Pancreas (tissue), 10 donors: Measurements from ENCODE around the gene TEX264. TPM values are rescaled to one million over a fixed set of nuclear protein-coding genes. Genes with fewer than 3 reads are reported as not detected.
"Not testable (repeated sequence)": the region's sequence is repeated elsewhere in the genome, so short reads cannot be mapped to it uniquely, and the experiment has no call there.

ENCODE experiments used
- ATAC-seq, 4 donors: fragments of 200-7000 bp; cut with Tn5 transposase; one replicate each; pipeline versions ENCODE4 v1.8.0 to v1.9.1; 2020; ENCODE audit warnings: mild to moderate bottlenecking in 4 of 4, moderate library complexity in 4 of 4
- DNase-seq, 6 donors: peaks; one replicate each; pipeline ENCODE4 v3.0.0-alpha.2; 2020
- FAIRE-seq: peaks from 2 replicates; lab custom pipeline; 2012; peaks lifted over from hg19 to GRCh38; lab: Jason Lieb, UNC
- H3K27ac ChIP-seq, 4 donors: fragments of 200-600 bp; sonication (generic); 1 replicate in 3 of 4; 2 replicates in 1 of 4; pipeline versions ENCODE4 v1.5.0 to v1.8.0; 2020
- H3K27me3 ChIP-seq, 4 donors: fragments of 200-600 bp; one replicate each; pipeline ENCODE4 v1.8.0; 2021
- H3K36me3 ChIP-seq, 3 donors: fragments of 200-600 bp; sonication (generic) in 1 of 3; one replicate each; pipeline versions ENCODE4 v1.5.0 to v1.8.0; 2020 to 2021
- H3K4me1 ChIP-seq, 3 donors: fragments of 200-600 bp; one replicate each; pipeline ENCODE4 v1.8.0; 2021
- H3K4me3 ChIP-seq, 4 donors: fragments of 200-600 bp; sonication (generic) in 2 of 4; one replicate each; pipeline versions ENCODE4 v1.5.0 to v1.8.0; 2020 to 2021
- H3K9me3 ChIP-seq, 4 donors: fragments of 200-600 bp; one replicate each; pipeline ENCODE4 v1.8.0; 2021
- WGBS, 2 donors: extraction: QIAGEN DNeasy Blood & Tissue Kit; methylation state at CpG; one replicate each; pipeline ENCODE4 v1.1.7; 2013; 5-methylcytosine and 5-hydroxymethylcytosine counted together
- intact Hi-C, 3 donors: fragments of 100-400 bp; cut with DNase I; formaldehyde crosslinking; loops; one replicate each; pipeline versions ENCODE4 v1.11.1 to v1.14.2; 2022
- polyA plus RNA-seq, 2 donors: library from polyadenylated mRNA; stranded (reverse); fragments of 200-250 nt; gene quantifications; one replicate each; pipeline ENCODE4 v1.2.3, GENCODE V29; 2013
- total RNA-seq, 6 donors: library from RNA; stranded (reverse); fragmentation: NEBNext Ultra II Directional in 4 of 6; extraction: Animal tissue kit (Norgen Biotek cat#: 25700) in 4 of 6; gene quantifications; one replicate each; pipeline versions ENCODE4 v1.2.1 to v1.2.4, GENCODE V29; 2021 to 2023
- TF ChIP-seq, protein P1 (sequence below), 4 donors: fragments of 200-600 bp; sonication (generic) in 3 of 4; IDR thresholded peaks; one replicate each; pipeline versions ENCODE4 v1.5.0 to v1.8.0; 2021; ENCODE audit warnings: antibody characterized with exemption in 4 of 4
- donor health status: healthy with polysubstance abuse.
- donor health status: DM: no; HTN: no; CAD: no; lungs with moderate emphysema.
- donor health status: DM: no; HTN: no; CAD: no.
- donor health status: control.
- donor health status: control.
- donor health status: Bipolar disorder and iron deficiency.
- donor health status: DM: yes; HTN: yes; CAD: no.
- donor health status: DM: no; HTN: no; CAD: no.
- donor health status: DM: no; HTN: no; CAD: no.
- donor health status: DM: yes; HTN: yes; CAD: no.

The TEX264 gene
- total and polyA plus RNA-seq, 8 donors = 20.9 to 59.3 (median 25.5) TPM

DNA sequence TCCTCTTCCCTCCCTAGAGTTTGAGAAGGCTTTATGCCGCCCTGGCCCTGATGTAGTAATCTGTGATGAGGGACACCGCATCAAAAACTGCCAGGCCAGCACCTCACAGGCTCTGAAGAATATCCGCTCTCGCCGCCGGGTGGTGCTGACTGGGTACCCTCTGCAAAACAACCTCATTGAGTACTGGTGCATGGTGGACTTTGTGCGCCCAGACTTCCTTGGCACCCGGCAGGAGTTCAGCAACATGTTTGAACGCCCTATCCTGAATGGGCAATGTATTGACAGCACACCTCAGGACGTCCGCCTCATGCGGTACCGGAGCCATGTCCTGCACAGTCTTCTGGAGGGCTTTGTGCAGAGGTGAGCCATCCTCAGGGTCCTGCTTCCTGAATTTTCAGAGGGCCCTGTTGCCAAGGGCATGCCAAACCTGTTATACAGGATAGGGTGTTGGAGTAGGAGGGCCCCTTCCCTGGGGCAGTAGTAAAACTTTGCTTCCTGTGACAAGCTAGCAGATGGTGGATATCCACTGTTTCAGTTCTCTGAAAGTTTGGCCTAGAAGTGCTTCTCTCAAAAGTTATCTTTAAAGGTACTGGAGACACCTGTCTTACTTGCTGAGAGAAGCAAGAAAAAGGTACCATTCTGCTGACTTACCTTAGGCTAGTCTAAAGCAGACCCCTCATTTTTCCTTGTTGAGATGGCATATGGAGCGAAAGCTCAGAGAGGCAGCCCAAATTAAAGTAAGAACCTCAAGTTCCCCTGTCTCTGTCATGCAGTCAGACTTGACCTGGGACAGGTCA, 33.7 kb upstream of the TEX264 start:
- 95% methylated on average over 14 of the region's 14 CpGs for WGBS, 2 donors
- Histone ChIP-seq H3K27me3 (no peaks in the 10 kb centered on the region), H3K4me1 (no peaks in the 10 kb centered on the region), H3K4me3 (no peak overlapping the region), H3K9me3 (no peaks in the 10 kb centered on the region), H3K27ac (no peak overlapping the region), H3K36me3 (peaks cover 0 to 44% (median 16%) of the 10 kb centered on the region in 3 donors)
- FAIRE-seq (no peak), DNase-seq (no peak), ATAC-seq (no peak)
- TF ChIP-seq, protein P1, sequence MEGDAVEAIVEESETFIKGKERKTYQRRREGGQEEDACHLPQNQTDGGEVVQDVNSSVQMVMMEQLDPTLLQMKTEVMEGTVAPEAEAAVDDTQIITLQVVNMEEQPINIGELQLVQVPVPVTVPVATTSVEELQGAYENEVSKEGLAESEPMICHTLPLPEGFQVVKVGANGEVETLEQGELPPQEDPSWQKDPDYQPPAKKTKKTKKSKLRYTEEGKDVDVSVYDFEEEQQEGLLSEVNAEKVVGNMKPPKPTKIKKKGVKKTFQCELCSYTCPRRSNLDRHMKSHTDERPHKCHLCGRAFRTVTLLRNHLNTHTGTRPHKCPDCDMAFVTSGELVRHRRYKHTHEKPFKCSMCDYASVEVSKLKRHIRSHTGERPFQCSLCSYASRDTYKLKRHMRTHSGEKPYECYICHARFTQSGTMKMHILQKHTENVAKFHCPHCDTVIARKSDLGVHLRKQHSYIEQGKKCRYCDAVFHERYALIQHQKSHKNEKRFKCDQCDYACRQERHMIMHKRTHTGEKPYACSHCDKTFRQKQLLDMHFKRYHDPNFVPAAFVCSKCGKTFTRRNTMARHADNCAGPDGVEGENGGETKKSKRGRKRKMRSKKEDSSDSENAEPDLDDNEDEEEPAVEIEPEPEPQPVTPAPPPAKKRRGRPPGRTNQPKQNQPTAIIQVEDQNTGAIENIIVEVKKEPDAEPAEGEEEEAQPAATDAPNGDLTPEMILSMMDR (IDR thresholded peaks at IDR 0.05) = no peak
- intact Hi-C loops = no loop called here

DNA sequence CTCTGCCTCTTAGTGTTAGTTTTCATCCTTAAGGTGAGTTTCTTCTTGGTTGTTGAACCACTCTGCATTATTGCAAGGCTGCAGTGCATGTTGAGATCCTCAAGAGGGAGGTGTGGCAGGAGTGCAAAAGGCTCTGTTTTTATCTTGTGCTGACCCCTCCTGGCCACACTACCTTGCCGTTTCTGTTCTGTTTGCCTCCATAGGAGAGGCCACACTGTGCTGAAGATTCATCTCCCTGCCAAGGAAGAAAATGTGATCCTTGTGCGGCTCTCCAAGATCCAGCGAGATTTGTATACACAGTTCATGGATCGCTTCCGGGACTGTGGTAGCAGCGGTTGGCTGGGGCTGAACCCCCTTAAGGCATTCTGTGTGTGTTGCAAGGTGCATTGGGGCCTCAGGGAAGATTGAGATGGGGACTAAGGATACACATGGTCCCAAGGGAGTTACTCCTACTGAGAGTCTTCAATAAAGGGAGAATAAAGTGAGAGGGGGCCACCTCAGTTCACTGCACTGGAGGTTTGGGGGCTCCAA, 33.0 kb upstream of the TEX264 start:
- Histone ChIP-seq H3K36me3 (peaks cover 0 to 48% (median 16%) of the 10 kb centered on the region in 3 donors), H3K4me1 (no peaks in the 10 kb centered on the region), H3K27ac (no peak overlapping the region), H3K9me3 (no peaks in the 10 kb centered on the region), H3K4me3 (no peak overlapping the region), H3K27me3 (no peaks in the 10 kb centered on the region)
- DNase-seq (no peak), ATAC-seq (peak in 3 of 4 donors; percentile 78 to 80 (median 79)), FAIRE-seq (no peak)
- TF ChIP-seq, protein P1 (IDR thresholded peaks at IDR 0.05) = peak in 2 of 4 donors; percentile 24 to 27
- intact Hi-C loops = no loop called here
- WGBS, 2 donors = 80 to 82% methylated on average over 6 of the region's 6 CpGs

DNA sequence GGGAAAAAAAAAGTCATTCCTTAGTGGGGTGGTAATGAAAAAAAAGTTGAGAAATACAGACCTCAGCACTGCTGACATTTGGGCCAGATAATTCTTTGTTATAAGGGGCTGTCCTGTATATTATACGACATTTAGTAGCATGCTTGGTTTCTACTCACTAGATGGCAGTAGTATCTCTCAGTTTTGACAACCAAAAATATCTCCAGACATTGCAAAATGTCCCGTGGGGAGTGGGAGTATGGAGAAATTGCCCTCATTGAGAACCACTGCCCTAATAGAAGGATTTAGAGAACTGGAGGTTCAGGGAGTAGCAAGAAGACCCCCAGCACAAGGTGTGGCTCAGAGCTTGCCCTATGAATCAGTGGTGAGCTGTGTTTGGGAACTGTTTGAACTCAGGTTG, 28.6 kb upstream of the TEX264 start:
- Histone ChIP-seq H3K9me3 (no peaks in the 10 kb centered on the region), H3K4me1 (no peaks in the 10 kb centered on the region), H3K27me3 (no peaks in the 10 kb centered on the region), H3K4me3 (no peak overlapping the region), H3K36me3 (peaks cover 3 to 62% (median 28%) of the 10 kb centered on the region in 3 donors), H3K27ac (no peak overlapping the region)
- TF ChIP-seq, protein P1 (IDR thresholded peaks at IDR 0.05) = no peak
- DNase-seq = no peak
- ATAC-seq = no peak
- WGBS, 2 donors = 41 to 43% methylated on average over 2 of the region's 2 CpGs
- intact Hi-C loops = no loop called here
- no peak for FAIRE-seq

DNA sequence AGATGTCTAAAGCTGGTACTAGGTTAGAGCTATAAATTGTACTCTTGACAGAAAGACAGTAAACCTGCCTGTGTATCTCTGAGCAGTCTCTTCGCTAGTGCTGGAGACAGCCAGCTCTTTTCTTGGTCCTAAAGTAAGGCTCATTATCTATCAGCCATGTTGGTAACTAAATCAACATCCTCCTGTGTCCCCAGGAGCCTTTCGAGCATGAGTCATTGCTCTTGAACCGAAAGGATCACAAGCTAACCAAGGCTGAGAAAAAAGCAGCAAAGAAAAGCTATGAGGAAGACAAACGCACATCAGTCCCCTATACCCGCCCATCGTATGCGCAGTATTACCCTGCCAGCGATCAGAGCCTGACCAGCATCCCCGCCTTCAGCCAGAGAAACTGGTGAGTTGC, 25.0 kb upstream of the TEX264 start:
- Histone ChIP-seq H3K4me3 (no peak overlapping the region), H3K27ac (no peak overlapping the region), H3K9me3 (no peaks in the 10 kb centered on the region), H3K27me3 (no peaks in the 10 kb centered on the region), H3K4me1 (no peaks in the 10 kb centered on the region), H3K36me3 (peaks cover 3 to 70% (median 31%) of the 10 kb centered on the region in 3 donors)
- intact Hi-C loops = no loop called here
- WGBS, 2 donors = 96 to 97% methylated on average over 9 of the region's 9 CpGs
- FAIRE-seq (no peak), DNase-seq (no peak), ATAC-seq (no peak)
- TF ChIP-seq, protein P1 (IDR thresholded peaks at IDR 0.05) = no peak

DNA sequence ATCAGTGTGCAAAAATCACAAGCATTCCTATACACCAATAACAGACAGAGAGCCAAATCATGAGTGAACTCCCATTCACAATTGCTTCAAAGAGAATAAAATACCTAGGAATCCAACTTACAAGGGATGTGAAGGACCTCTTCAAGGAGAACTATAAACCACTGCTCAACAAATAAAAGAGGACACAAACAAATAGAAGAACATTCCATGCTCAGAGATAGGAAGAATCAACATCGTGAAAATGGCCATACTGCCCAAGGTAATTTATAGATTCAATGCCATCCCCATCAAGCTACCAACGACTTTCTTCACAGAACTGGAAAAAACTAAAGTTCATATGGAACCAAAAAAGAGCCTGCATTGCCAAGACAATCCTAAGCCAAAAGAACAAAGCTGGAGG, 18.9 kb upstream of the TEX264 start:
- peaks cover 0 to 18% (median 8%) of the 10 kb centered on the region in 3 donors for H3K36me3 ChIP-seq
- H3K4me3 ChIP-seq, FAIRE-seq, H3K9me3 ChIP-seq, H3K27me3 ChIP-seq, ATAC-seq, H3K27ac ChIP-seq, DNase-seq, intact Hi-C loops, H3K4me1 ChIP-seq: not testable (repeated sequence)
- 92 to 96% methylated on average over 2 of the region's 2 CpGs for WGBS, 2 donors

DNA sequence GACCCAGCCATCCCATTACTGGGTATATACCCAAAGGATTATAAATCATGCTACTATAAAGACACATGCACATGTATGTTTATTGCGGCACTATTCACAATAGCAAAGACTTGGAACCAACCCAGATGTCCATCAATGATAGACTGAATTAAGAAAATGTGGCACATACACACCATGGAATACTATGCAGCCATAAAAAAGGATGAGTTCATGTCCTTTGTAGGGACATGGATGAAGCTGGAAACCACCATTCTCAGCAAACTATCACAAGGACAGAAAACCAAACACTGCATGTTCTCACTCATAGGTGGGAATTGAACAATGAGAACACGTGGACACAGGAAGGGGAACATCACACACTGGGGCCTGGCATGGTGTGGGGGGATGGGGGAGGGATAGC, 17.6 kb upstream of the TEX264 start:
- ATAC-seq, DNase-seq, intact Hi-C loops, H3K27me3 ChIP-seq, H3K4me3 ChIP-seq, H3K27ac ChIP-seq, FAIRE-seq, H3K4me1 ChIP-seq, H3K9me3 ChIP-seq: not testable (repeated sequence)
- 96 to 100% methylated on average over 1 of the region's 2 CpGs for WGBS, 2 donors
- H3K36me3 ChIP-seq = peaks cover 0 to 12% (median 0%) of the 10 kb centered on the region in 3 donors
